Left ventricle myocardium superior (tissue), 1 donor: ENCODE results near the gene CERK. TPM values are rescaled to one million over a fixed set of nuclear protein-coding genes. Genes with fewer than 3 reads are reported as not detected.

Experiments
- ATAC-seq: fragments of 200-7000 bp; cut with Tn5 transposase; one replicate; pipeline ENCODE4 v1.9.1; 2020; ENCODE audit warnings: mild to moderate bottlenecking, moderate library complexity
- DNase-seq: peaks from one replicate; pipeline ENCODE4 v3.0.0-alpha.2; 2020
- intact Hi-C: fragments of 100-400 bp; cut with micrococcal nuclease; formaldehyde crosslinking; loops from one replicate; pipeline ENCODE4 v1.11.0; 2022
- total RNA-seq: library from RNA; stranded (reverse); fragmentation: NEBNext Ultra II Directional; extraction: Animal tissue kit (Norgen Biotek cat#: 25700); gene quantifications from one replicate; pipeline ENCODE4 v1.2.1, GENCODE V29; 2021
- donor health status: DM: no; HTN: yes; CAD: no; lungs with severe emphysema.

CERK gene
- total RNA-seq, 1 donor from 2014 or later: 87.5 TPM

GRCh38 chr22:46767249-46767985 is 29.4 kb upstream of the CERK start:
- ATAC-seq (no peak), DNase-seq (no peak)
- intact Hi-C loops: no loop called here

GRCh38 chr22:46766611-46767010 is 28.6 kb upstream of the CERK start:
- ATAC-seq (no peak), DNase-seq (no peak)
- intact Hi-C loops: no loop called here

DNA sequence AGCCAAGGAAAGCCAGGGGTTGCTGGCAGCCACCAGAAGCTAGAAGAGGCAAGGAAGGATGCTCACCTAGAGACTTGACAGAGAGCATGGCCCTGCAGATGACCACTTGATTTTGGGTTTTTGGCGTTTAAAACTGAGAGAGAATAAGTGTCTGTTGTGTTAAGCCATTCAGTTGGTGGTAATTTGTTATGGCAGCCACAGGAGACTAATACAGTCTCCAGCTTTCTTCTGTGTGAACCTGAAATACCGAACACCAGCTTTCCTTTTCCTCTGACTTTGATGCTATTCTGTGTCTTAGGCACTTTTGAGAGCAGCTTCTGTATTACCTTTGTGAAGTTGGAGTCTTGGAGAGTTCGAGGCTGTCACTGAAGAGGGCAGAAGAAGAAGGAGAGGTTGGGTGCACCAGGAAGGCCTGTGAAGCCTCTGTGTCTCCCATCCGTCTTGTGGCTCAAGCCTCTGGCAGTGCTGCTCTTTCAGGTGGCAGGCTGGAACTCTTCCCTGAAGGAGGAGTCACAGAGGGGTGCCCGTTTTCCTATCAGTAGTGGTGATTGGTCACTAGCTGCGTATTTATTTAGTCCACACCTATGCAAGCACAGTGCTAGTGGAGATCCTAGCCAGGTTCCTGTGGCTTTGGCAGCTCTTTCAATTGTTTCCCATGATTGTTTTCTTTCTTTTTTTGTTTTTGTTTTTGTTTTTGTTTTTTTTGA is 26.9 kb upstream of the CERK start:
- intact Hi-C loops: no loop called here
- DNase-seq (peak; percentile 20), ATAC-seq (no peak)

GRCh38 chr22:46764140-46764680 is 26.2 kb upstream of the CERK start:
- no peak for DNase-seq
- intact Hi-C loops: no loop called here
- ATAC-seq: no peak

DNA sequence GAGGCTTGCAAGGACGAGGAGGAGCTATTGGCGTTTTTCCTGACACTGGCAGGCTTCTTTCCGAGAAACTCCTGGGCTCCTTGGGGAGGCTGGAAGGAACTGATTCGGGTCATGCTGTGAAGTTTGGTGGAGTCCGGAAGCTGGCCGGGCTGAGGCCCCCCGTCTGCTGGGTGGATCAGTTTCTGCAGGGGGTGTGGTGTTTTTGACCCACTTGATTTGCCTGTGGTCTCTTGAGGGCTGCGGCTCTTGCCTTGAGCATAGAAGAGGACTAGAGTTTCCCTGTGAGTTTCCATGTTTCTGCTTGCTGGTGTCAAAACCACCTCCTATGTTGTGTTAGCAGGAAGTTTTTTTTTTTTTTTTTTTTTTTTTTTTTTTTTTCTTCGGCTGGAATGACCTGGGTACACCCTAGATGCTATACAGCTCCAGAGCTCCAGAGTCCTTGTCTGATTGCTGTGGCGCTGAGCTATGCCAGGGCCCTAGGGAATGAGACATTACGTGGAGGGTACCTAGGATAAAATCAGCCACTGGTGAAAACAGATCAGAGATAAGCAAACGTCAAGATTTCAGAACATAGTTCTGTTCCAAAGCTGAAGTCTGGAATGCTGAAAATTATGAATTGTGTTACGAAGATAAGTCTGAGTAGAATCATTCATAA is 25.1 kb upstream of the CERK start:
- DNase-seq: peak; percentile 67
- intact Hi-C loops: no loop called here
- peak; percentile 51 for ATAC-seq

GRCh38 chr22:46762238-46763050 is 24.4 kb upstream of the CERK start, which contains the start of gene TBC1D22A:
TBC1D22A (plus strand) TSS chr22:46762650; CDS start chr22:46762787, 137 bp downstream.
- DNase-seq: peak; percentile 98
- intact Hi-C loops: no loop called here
- ATAC-seq: peak; percentile 94

DNA sequence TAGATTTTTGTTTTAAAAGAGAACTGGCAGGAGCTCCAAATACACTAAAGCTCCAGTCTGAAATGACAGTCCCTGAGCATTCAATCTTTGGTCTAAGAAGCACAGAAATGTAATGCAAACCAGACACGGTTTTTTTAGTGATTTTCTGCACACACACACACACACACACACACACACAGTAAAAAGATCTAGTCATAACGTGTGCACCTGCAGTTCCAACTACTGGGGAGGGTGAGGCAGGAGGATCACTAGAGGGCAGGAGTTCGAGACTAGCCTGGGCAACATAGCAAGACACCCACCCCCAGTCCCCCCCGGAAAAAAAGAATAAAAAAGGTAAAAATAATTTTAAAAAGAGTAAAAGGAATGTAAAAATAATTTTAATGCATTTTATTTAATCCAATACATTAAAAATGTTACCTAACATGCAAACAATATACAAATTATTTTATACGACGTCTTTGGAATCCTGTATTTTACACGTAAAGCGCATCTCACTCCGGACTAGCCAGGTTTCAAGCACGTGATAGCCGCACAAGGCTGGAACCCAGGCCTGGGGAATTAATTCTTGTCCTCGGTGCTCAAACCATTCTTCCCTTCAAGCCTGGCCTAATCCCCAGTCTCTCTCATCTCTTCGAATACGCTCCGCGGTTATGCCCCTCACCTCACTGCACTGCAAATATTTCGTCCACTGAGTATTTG is 23.6 kb upstream of the CERK start:
- no peak for DNase-seq
- intact Hi-C loops: no loop called here
- ATAC-seq: no peak

DNA sequence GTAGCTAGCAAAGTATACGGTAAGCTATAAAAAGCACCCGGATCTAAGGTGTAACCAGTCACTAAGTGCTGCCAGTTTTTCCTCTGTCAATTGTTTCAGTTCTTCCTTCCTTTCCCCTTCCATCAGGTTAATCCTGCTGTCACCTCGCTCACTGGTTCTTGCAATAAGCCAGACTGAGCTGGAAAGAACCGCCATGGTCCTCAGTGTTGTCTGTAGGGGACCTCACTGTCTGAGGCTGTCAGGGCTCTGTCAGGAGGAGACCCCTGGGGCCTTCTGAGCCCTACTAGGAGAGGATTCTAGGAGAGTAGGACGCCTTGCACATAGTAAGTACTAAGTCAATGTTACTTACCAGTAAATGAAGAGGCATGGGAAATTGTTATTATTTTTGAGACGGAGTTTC is 23.0 kb upstream of the CERK start:
- intact Hi-C loops: no loop called here

GRCh38 chr22:46758867-46759290 is 20.8 kb upstream of the CERK start:
- DNase-seq (peak; percentile 44), ATAC-seq (no peak)
- intact Hi-C loops: no loop called here

More for the DNA sequence above, 23.0 kb upstream of the CERK start:
- DNase-seq (no peak), ATAC-seq (no peak)

DNA sequence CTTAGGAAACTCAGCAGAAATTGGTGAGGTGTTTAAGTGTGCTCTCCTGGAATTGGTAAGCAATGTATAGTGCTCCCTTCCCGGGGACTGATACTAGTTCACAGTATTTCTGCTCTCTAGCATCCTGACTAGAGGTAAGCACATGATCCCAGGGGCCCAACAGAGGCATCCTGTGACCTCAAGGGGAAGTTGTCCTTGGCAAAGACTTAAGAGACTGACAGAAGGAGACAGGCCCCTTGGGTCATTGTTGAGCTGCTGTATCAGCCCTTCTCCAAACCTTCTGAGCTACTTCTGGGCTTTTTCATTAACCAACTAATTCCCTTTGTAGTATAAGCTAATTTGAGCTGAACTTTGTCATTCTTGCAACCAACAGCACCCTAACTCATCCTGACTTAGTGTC is 20.1 kb upstream of the CERK start:
- intact Hi-C loops: no loop called here
- ATAC-seq (no peak), DNase-seq (peak; percentile 5)

DNA sequence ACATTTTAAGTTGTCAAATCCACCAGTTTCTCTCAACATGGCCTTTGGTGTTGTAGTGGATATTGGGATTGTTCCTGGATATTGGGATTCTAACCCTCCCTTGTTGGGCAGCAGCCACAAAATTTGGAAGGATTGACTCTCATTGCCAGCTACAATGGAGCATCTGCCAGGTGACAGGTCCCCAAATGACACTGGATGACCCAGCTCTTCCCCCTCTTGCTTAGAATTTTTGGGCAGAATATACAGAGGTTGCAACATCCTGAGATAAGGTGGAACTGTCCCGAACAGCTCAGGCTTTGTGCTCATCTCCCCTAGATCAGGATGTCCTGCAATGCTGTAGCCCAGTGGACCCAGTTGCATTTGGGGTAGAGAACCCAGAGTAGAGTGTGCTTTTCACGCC is 19.1 kb upstream of the CERK start:
- intact Hi-C loops: no loop called here
- DNase-seq (no peak), ATAC-seq (no peak)

GRCh38 chr22:46756097-46756496 is 18.0 kb upstream of the CERK start:
- ATAC-seq (no peak), DNase-seq (peak; percentile 3)
- intact Hi-C loops: no loop called here

DNA sequence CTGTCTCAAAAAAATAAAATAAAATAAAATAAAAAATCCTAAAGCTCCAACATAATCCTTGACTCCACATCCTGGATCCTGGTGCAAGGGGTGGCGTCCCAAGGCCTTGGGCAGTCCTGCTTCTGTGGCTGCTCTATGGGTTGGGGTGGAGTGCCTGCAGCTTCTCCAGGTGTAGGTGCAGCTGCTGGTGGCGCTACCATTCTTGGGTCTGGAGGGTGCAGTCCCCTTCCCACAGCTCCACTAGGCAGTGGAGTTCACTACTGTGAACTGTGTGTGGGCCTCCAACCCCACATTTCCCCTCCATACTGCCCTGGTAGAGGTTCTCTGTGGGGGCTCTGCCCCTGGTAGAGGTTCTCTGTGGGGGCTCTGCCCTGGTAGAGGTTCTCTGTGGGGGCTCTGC is 17.5 kb upstream of the CERK start:
- ATAC-seq: no peak
- DNase-seq: peak; percentile 19
- intact Hi-C loops: no loop called here

- intact Hi-C loops: no loop called here
- peak; percentile 18 for DNase-seq
- no peak for ATAC-seq
Measured at GRCh38 chr22:46754826-46755225, 16.8 kb upstream of the CERK start.

DNA sequence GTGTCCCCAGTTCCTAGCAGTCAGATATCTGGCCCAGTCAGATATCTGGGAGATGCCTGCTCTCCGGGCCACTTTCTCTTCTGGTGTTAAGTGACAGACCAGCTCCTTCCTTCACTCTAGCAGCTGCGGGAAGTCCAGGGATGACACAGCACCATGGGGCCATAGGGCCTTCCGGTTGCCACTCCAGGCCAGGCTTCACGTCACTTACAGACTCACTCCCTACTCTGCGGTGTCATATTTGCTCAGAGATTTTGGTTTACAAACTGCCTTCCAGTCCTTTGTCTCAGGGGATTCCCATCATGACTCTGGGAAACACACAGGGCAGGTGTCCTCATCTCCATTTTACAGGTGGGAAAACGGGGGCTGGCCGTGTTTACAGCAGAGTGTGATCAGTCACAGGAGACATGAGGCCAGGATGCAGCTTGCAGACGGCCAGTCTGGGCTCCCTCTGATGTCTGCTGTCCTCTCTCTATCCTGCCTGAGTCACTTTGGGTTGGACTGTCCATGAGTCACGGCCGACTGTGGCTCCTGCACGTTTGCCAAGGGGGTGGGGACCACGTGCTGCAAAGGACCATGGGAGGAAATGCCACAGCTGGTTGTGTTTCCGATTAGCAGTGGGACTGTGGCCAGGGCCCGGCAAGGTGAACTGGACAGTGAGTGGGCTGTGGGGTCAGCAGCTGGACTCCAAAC is 16.2 kb upstream of the CERK start:
- ATAC-seq (peak; percentile 88), DNase-seq (peak; percentile 95)
- intact Hi-C loops: no loop called here

- intact Hi-C loops: no loop called here
- no peak for ATAC-seq
- DNase-seq: no peak
Measured at GRCh38 chr22:46753761-46754109, 15.7 kb upstream of the CERK start.

GRCh38 chr22:46753360-46753759 is 15.3 kb upstream of the CERK start:
- DNase-seq: peak; percentile 34
- ATAC-seq: peak; percentile 24
- intact Hi-C loops: no loop called here

- intact Hi-C loops: no loop called here
- ATAC-seq (no peak), DNase-seq (peak; percentile 21)
Measured at GRCh38 chr22:46752988-46753310, 14.9 kb upstream of the CERK start.
